ENCODE results near the gene SPATA9. TPM values are rescaled to one million over a fixed set of nuclear protein-coding genes. Genes with fewer than 3 reads are reported as not detected.

The SPATA9 gene
- polyA plus RNA-seq, 1 experiment: 0.53 TPM

DNA sequence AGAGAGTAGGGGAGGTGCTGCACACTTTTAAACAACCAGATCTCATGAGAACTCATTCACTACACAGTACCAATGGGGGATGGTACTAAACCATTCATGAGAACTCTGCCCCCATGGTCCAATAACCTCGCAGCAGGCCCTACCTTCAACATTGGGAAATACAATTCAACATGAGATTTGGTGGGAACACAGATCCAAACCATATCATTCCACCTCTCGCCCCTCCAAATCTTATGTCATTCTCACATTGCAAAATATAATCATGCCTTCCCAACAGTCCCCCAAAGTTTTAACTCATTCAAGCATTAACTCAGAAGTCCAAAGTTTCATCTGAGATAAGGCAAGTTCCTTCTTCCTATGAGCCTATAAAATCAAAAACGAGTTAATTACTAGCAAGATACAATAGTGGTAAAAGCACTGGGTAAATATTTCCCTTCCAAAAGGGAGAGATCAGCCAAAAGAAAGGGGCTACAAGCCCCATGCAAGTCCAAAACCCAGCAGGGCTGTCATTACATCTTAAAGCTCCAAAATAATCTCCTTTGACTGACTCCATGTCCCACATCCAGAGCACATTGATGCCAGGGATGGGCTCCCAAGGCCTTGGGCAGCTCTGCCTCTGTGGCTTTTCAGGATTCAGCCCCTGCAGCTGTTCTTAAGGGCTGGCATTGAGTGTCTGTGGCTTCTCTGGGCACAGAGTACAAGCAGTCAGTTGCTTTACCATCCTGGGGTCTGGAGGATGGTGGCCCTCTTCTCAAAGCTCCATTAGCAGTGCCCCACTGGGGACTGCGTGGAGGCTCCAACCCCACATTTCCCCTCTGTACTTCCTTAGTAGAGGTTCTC lies 54.6 kb downstream of the SPATA9 start:
- ChIA-PET CTCF (interaction anchor here (0.9 kb wide), 1 partner anchor 8 kb away, joined by 3 read pairs; no protein-coding TSS in a partner anchor), POLR2A (no interaction called here)
- no peak overlapping the region for H3K4me3 ChIP-seq (ENCODE audit: low read depth, low read length)
- no peaks in the 10 kb centered on the region for H3K36me3 ChIP-seq (ENCODE audit: control insufficient read depth, insufficient read depth, low read length)
- H3K27me3 ChIP-seq (ENCODE audit: control insufficient read depth, insufficient read depth, low read length): no peaks in the 10 kb centered on the region
- TF ChIP-seq, protein P1, sequence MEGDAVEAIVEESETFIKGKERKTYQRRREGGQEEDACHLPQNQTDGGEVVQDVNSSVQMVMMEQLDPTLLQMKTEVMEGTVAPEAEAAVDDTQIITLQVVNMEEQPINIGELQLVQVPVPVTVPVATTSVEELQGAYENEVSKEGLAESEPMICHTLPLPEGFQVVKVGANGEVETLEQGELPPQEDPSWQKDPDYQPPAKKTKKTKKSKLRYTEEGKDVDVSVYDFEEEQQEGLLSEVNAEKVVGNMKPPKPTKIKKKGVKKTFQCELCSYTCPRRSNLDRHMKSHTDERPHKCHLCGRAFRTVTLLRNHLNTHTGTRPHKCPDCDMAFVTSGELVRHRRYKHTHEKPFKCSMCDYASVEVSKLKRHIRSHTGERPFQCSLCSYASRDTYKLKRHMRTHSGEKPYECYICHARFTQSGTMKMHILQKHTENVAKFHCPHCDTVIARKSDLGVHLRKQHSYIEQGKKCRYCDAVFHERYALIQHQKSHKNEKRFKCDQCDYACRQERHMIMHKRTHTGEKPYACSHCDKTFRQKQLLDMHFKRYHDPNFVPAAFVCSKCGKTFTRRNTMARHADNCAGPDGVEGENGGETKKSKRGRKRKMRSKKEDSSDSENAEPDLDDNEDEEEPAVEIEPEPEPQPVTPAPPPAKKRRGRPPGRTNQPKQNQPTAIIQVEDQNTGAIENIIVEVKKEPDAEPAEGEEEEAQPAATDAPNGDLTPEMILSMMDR (IDR thresholded peaks at IDR 0.05; ENCODE audit: insufficient read depth, low read depth, low read length): no peak
- no peak for DNase-seq (ENCODE audit: low read depth)

DNA sequence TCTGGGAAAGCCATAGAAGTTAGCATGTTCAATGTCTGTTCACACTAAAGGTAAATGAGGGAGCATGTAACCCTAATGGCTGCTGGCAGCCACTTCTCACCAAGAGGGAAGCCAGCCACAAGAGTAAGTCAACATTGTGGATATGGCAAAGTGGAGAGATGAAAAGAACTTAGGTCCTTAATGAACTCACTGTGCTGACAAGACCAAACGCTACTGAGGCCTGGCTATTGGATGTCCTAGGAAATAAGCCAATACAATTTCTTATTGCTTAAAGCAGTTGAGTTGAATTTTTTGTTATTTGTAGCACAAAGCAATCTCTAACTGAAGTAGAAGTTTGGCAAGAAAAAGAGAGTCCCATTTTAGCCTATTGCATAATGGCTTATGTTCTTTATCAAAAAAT lies 56.1 kb downstream of the SPATA9 start:
- no peak overlapping the region for H3K4me3 ChIP-seq (ENCODE audit: low read depth, low read length)
- TF ChIP-seq, protein P1 (IDR thresholded peaks at IDR 0.05; ENCODE audit: insufficient read depth, low read depth, low read length): no peak
- no peak for DNase-seq (ENCODE audit: low read depth)
- CTCF ChIA-PET: no interaction called here
- H3K36me3 ChIP-seq (ENCODE audit: control insufficient read depth, insufficient read depth, low read length): no peaks in the 10 kb centered on the region
- POLR2A ChIA-PET: no interaction called here
- no peaks in the 10 kb centered on the region for H3K27me3 ChIP-seq (ENCODE audit: control insufficient read depth, insufficient read depth, low read length)

DNA sequence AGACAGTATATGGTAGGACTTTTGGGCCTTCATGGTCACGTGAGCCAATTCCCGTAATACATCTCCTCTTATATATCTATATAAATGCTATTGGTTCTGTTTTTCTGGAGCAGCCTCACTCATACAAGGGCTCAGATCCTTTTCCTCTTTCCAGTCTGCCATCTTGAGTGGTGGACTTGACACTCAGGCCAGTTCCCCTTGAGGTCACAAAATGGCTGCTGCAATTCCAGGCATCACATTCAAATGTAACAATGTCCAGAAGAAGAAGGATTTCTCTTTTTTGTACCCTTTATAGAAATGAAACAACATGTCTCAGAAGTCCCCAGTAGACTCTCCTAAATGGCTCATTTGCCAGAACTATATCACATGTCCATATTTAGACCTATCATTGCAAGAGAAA lies 58.4 kb downstream of the SPATA9 start:
- Histone ChIP-seq H3K4me3 (ENCODE audit: low read depth, low read length) (no peak overlapping the region), H3K27me3 (ENCODE audit: control insufficient read depth, insufficient read depth, low read length) (no peaks in the 10 kb centered on the region; the same call in 1 of the 2 replicates), H3K36me3 (ENCODE audit: control insufficient read depth, insufficient read depth, low read length) (no peaks in the 10 kb centered on the region)
- CTCF ChIA-PET: no interaction called here
- POLR2A ChIA-PET: no interaction called here
- TF ChIP-seq, protein P1 (IDR thresholded peaks at IDR 0.05; ENCODE audit: insufficient read depth, low read depth, low read length): no peak
- DNase-seq (ENCODE audit: low read depth): no peak

DNA sequence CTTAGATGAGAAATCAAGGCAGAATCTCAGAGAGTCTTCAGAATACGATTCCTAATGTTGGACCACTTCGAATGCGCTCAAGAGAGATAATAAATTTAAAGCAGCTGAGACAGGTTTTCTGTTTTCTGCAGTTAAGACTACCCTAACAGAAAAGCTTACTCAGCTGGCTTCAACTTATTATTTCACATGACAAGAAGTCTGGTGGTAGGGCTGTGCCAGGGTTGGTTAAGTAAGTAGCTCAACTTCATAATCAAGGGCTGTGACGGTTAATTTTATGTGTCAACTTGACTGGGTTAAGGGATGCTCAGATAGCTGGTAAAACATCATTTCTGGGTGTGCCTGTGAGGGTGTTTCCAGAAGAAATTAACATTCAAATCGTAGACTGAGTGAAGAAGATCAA lies 59.1 kb downstream of the SPATA9 start:
- ChIA-PET POLR2A (no interaction called here), CTCF (interaction anchor here (0.5 to 1.8 kb wide), 2 partner anchors 18 to 117 kb away, joined by 4 to 6 read pairs; no protein-coding TSS in a partner anchor)
- H3K36me3 ChIP-seq (ENCODE audit: control insufficient read depth, insufficient read depth, low read length): no peaks in the 10 kb centered on the region
- DNase-seq (ENCODE audit: low read depth): no peak
- TF ChIP-seq, protein P1 (IDR thresholded peaks at IDR 0.05; ENCODE audit: insufficient read depth, low read depth, low read length): no peak
- no peak overlapping the region for H3K4me3 ChIP-seq (ENCODE audit: low read depth, low read length)
- no peaks in the 10 kb centered on the region; the same call in 1 of the 2 replicates for H3K27me3 ChIP-seq (ENCODE audit: control insufficient read depth, insufficient read depth, low read length)

DNA sequence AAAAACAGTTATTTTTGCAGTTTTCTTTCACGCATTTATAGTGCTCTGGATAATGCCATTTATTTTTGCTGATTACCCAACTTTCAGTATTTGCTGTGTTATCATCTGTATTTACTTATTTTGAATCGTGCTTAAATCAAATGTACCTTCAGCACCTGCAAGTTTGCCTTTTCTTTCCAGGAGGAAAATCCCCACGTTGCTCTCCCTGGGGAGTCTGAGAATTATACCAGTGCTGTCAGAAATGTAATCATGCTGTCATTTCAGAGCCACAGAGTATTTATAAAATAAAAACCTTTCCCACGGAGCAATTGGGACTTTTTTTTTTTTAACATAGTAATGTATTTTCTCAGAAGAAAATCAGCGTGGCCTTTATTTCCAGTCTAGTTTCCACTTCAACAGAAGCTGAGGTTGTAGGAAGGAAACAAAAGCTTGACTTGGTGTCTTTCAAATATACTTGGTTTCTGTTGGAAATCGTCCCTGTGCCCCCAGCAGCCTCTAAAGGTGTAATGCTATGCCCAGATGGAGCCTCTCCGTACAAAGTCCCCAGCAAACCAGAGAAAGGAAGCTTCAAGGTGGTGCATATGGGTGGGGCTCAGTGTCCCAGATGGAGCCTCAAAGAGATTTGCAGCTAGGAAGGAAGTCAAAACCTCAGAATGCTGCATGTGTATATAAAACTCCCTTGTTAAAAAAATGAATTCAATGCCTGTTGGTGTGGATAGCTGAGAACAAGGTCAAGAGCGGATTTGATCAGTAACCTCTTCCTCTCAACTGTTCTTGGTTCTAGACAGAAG lies 60.8 kb downstream of the SPATA9 start:
- H3K4me3 ChIP-seq (ENCODE audit: low read depth, low read length): no peak overlapping the region
- H3K36me3 ChIP-seq (ENCODE audit: control insufficient read depth, insufficient read depth, low read length): no peaks in the 10 kb centered on the region
- TF ChIP-seq, protein P1 (IDR thresholded peaks at IDR 0.05; ENCODE audit: insufficient read depth, low read depth, low read length): no peak
- no peaks in the 10 kb centered on the region; the same call in 1 of the 2 replicates for H3K27me3 ChIP-seq (ENCODE audit: control insufficient read depth, insufficient read depth, low read length)
- POLR2A ChIA-PET: no interaction called here
- CTCF ChIA-PET: interaction anchor here (1.0 to 1.8 kb wide), 3 partner anchors 9 to 174 kb away, joined by 3 to 6 read pairs (median 4); no protein-coding TSS in a partner anchor
- no peak for DNase-seq (ENCODE audit: low read depth)

Data from BJ (cell line).